Neural cell (in vitro differentiated cells): ENCODE data around the gene CDH8.

Experiments used
- CTCF ChIP-seq: fragments of 450-650 bp; IDR thresholded peaks from 2 replicates; pipeline ENCODE4 v1.5.1; 2014; ENCODE audit warnings: antibody characterized with exemption, mild to moderate bottlenecking, moderate library complexity; ENCODE audit not compliant: poor library complexity, severe bottlenecking
- EP300 ChIP-seq: fragments of 450-650 bp; conservative IDR thresholded peaks from 2 replicates; pipeline ENCODE4 v1.6.1; 2014; ENCODE audit warnings: antibody characterized with exemption, mild to moderate bottlenecking, moderate library complexity; ENCODE audit not compliant: poor library complexity, severe bottlenecking
- EZH2 ChIP-seq: fragments of 200-600, 300-800 bp; shearing (Covaris generic), sonication (generic); IDR thresholded peaks from 2 replicates; pipeline ENCODE4 v1.6.1; 2014; ENCODE audit warnings: antibody characterized with exemption, low read length, borderline replicate concordance, mild to moderate bottlenecking; ENCODE audit not compliant: insufficient read depth, poor library complexity, severe bottlenecking
- POLR2AphosphoS5 ChIP-seq: IDR thresholded peaks from 2 replicates; pipeline ENCODE4 v1.6.1; 2012
- RAD21 ChIP-seq: fragments of 450-650 bp; conservative IDR thresholded peaks from 2 replicates; pipeline ENCODE4 v1.6.1; 2014; ENCODE audit warnings: antibody characterized with exemption, mild to moderate bottlenecking, moderate library complexity
- REST ChIP-seq: IDR thresholded peaks from 2 replicates; pipeline ENCODE4 v1.6.1; 2012; ENCODE audit warnings: borderline replicate concordance
- SMC3 ChIP-seq: fragments of 450-650 bp; conservative IDR thresholded peaks from 2 replicates; pipeline ENCODE4 v1.6.1; 2014; ENCODE audit warnings: antibody characterized with exemption, mild to moderate bottlenecking, moderate library complexity; ENCODE audit not compliant: poor library complexity
- TAF1 ChIP-seq: IDR thresholded peaks from 2 replicates; pipeline ENCODE4 v1.6.1; 2012; ENCODE audit warnings: low read depth

- TF ChIP-seq CTCF (no peak), EZH2 (no peak), POLR2AphosphoS5 (no peak), REST (no peak), RAD21 (no peak), SMC3 (no peak), TAF1 (no peak), EP300 (no peak)
Observed at GRCh38 chr16:61921373-61921772, 114.9 kb downstream of the CDH8 start.
